Fibroblast of the aortic adventitia (primary cell): ENCODE measurements around the gene PRMT7. TPM values are rescaled to one million over a fixed set of nuclear protein-coding genes. Genes with fewer than 3 reads are reported as not detected.

Source experiments
- DNase-seq: peaks from one replicate; pipeline ENCODE4 v3.0.0-alpha.2; 2010; ENCODE audit warnings: low read depth
- H3K4me3 ChIP-seq: 2 replicates; pipeline ENCODE4 v1.5.1; 2011; ENCODE audit warnings: low read depth, mild to moderate bottlenecking, control low read depth, low read length, moderate library complexity
- total RNA-seq: library from RNA; depleted of rRNA; stranded (reverse); fragments of >200 nt; gene quantifications from 2 replicates; pipeline ENCODE4 v1.2.3, GENCODE V29; 2012; ENCODE audit warnings: low replicate concordance
- TF ChIP-seq, protein P1 (sequence below): IDR thresholded peaks from 2 replicates; pipeline ENCODE4 v1.5.1; 2011; ENCODE audit warnings: mild to moderate bottlenecking, low read length, control low read depth, inconsistent platforms; ENCODE audit not compliant: insufficient read depth

PRMT7 gene
- total RNA-seq, 1 donor = 42.1 TPM

DNA sequence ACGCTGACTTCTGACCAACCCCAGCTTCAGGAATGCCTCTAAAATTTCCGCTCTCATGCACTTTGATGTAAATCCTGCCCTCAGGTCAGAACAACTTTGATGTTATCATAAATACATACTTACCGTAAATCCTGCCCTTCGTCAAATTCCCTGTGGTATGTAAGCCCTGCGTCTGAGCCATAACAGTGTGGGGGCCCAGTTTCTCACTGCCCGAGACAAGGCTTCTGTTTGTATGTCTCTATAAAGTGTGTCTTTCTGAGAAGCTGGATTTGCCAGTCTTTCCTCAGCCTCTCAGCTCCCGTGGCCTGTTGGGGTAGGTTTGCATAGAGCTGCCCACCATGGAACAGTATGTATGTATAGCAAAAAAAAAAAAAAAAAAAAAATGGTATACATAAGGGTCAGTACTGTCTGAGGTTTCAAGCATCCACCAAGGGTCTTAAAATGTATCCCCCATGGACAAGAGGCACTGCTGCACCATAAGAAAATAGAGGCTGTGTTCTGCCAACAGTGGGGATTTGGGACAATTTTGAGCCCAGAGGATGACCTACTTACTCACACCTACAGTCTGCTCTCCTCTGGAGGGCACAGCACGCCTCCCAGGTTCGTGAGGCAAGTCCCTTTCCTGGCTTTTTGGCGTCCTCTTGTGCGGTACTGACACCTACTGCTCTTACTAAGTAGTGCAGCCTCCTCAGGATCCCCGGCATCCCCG lies 17.5 kb downstream of the PRMT7 start:
- H3K4me3 ChIP-seq = no peak overlapping the region
- DNase-seq = peak; percentile 85
- TF ChIP-seq, protein P1, sequence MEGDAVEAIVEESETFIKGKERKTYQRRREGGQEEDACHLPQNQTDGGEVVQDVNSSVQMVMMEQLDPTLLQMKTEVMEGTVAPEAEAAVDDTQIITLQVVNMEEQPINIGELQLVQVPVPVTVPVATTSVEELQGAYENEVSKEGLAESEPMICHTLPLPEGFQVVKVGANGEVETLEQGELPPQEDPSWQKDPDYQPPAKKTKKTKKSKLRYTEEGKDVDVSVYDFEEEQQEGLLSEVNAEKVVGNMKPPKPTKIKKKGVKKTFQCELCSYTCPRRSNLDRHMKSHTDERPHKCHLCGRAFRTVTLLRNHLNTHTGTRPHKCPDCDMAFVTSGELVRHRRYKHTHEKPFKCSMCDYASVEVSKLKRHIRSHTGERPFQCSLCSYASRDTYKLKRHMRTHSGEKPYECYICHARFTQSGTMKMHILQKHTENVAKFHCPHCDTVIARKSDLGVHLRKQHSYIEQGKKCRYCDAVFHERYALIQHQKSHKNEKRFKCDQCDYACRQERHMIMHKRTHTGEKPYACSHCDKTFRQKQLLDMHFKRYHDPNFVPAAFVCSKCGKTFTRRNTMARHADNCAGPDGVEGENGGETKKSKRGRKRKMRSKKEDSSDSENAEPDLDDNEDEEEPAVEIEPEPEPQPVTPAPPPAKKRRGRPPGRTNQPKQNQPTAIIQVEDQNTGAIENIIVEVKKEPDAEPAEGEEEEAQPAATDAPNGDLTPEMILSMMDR = peak; percentile 95

DNA sequence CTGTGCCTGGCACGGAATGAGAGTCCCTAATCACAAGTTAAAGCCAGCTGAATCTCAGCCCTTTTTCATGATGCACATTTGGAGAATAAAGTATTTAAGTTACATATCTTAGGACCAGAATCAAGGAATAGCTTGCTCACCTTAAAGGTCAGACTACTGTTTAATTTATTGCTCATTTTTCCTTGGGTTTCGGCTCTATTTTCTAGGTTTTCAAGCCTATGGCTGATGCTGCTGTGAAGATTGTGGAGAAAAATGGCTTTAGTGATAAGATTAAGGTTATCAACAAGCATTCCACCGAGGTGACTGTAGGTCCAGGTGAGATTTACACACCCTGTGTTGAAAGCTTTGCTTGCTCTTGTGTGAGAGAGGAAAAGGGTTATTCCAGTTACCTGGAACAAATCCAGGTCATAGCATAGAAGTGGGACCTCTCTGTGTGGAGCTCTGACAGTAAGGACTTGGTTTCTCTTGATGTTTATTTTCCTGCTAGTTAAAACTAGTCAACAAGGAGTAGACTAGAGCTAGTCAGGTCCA lies 18.1 kb downstream of the PRMT7 start:
- DNase-seq = no peak
- TF ChIP-seq, protein P1 = no peak
- no peak overlapping the region for H3K4me3 ChIP-seq

DNA sequence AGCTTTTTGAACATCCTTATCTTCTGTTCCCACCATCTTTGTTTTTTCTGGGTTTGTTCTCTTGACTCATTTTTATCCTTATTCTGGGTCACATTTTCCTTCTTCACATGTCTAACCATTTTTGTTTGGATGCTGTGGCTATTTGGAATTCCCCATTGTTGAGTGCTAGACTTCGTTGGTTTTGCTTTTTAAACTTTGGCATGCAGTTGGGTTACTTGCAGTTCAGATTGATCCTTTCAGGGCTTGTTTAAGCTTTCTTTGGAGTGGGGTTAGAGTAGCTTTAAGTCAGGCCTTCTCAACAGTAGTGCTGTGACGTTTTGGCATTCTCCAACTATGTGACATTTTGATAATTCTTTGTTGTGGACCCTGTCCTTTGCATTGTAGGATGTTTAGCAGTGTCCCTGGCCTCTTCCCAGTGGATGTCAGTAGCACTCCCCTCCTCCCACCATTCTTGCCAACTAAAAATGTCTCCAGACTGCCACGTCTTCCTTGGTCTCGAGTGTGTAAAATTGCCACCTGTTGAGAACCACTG lies 21.1 kb downstream of the PRMT7 start:
- TF ChIP-seq, protein P1 = no peak
- H3K4me3 ChIP-seq = no peak overlapping the region
- DNase-seq = peak; percentile 65

DNA sequence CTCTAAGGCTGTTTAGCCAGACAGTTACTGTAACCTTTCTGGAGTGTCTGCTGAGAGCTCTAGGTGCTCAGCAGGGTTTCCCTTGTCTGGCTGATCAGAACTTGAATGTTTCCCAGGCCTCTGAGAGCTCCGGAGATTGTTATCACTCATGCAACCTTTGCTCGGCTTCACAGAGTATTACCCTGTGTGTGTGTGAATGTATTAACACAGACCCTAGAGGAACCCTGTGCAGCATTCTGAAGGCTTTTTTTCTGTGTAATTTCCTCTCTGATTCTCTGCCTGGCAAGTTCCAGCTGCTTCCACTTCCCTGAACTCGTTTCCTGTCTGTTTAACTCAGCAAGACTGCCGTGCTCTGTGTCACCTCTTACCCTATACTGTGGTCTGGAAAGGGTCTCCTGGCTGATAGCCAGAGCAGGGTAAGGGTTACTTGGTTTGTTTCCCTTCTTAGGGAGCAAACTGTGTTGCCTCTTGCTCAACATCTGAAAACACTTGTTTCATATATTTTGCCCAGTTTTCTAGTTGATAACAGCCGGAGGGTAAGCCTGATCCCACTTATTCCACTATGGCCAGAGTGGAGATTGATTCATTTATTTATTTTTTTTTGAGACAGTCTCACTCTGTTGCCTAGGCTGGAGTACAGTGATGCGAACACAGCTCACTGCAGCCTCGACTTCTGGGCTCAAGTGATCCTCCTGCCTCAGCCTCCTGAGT lies 21.7 kb downstream of the PRMT7 start:
- no peak overlapping the region for H3K4me3 ChIP-seq
- TF ChIP-seq, protein P1 = no peak
- DNase-seq = peak; percentile 31

DNA sequence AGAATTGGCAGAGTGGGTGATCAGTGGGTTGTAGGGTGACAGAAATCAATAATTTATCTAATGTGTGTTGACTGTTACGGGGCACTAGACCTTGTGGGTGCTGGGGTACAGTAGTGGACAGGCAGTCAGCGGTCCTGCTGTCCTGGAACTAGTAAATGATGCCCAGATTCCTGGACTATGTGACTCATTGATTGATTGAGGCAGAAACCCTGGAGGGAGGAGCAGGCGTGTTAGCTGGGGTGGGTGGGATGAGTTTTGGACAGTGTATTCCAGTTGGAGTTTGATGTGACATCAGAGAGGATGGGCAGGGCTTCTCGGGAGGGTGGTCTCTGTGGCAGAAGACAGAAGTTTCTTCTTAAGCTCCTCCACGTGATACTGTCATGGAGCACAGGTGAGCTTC lies 24.4 kb downstream of the PRMT7 start:
- no peak overlapping the region for H3K4me3 ChIP-seq
- TF ChIP-seq, protein P1 = no peak
- DNase-seq = peak; percentile 24

DNA sequence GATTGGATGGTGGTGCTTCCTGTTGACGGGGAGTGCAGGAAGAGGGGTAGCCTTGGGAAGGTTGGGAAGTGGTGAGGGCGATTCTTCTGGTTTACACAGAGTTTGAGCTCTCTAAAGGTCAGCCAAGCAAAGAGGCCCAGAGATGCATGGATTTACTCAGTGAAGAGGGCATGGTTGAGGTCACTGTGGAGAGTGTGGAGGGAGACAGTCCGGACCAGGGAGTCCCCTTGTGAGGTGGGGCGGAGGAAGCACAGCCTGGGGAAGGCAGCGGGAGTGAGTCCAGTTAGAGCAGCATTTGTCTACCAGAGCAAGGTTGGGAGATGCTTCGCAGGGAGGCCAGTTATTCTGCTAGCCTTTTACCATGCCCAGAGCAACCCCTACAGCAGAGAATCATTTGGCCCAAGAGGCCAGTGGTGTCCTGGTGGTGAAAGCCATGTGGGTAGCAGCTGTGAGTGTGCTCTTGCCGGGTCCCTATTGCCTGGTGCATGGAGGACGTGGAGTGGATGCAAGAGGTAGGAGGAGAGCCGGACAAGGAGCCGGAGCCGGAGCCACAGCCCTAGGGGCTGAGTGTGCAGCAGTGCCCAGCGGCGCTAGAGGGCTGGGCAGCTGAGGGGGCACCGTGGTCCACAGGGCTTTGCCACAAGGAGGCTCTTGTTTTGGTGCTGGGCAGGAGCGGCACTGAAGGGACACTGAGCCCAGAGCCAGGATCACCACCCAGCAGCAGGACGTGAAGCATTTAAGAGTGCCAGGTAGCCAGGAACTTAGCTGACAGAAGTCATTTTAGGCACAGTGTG lies 27.7 kb downstream of the PRMT7 start:
- TF ChIP-seq, protein P1 = no peak

More for the DNA sequence above, 27.7 kb downstream of the PRMT7 start:
- no peak for DNase-seq
- no peak overlapping the region for H3K4me3 ChIP-seq
